Spleen (tissue), 11 donors: ENCODE data around the gene COL4A2. TPM values are rescaled to one million over a fixed set of nuclear protein-coding genes. Genes with fewer than 3 reads are reported as not detected.
"Not testable (repeated sequence)": the region's sequence is repeated elsewhere in the genome, so short reads cannot be mapped to it uniquely, and the experiment has no call there.

Experiments
- DNase-seq: peaks from one replicate; pipeline ENCODE4 v3.0.0-alpha.2; 2020
- H3K27ac ChIP-seq, 8 donors: fragments of 200-600 bp; sonication (generic) in 7 of 8; 1 replicate in 4 of 8; 2 replicates in 4 of 8; pipeline versions ENCODE4 v1.5.0 to v1.8.0; 2016 to 2021; ENCODE audit warnings: inconsistent platforms in 4 of 8, mild to moderate bottlenecking in 4 of 8, moderate library complexity in 1 of 8
- H3K27me3 ChIP-seq, 7 donors: fragments of 200-600 bp; sonication (generic) in 6 of 7; replicated peaks in 1 of 7; 1 replicate in 4 of 7; 2 replicates in 3 of 7; pipeline versions ENCODE4 v1.5.0 to v1.8.0; 2016 to 2021; ENCODE audit warnings: inconsistent platforms in 3 of 7, mild to moderate bottlenecking in 1 of 7
- H3K36me3 ChIP-seq, 6 donors: fragments of 200-600 bp; sonication (generic) in 5 of 6; 1 replicate in 4 of 6; 2 replicates in 2 of 6; pipeline versions ENCODE4 v1.5.0 to v1.8.0; 2016 to 2021; ENCODE audit warnings: inconsistent platforms in 2 of 6
- H3K4me1 ChIP-seq, 6 donors: fragments of 200-600 bp; sonication (generic) in 5 of 6; 1 replicate in 3 of 6; 2 replicates in 3 of 6; pipeline versions ENCODE4 v1.5.0 to v1.8.0; 2016 to 2021; ENCODE audit warnings: inconsistent platforms in 3 of 6
- H3K4me3 ChIP-seq, 8 donors: fragments of 200-600 bp; sonication (generic) in 7 of 8; 1 replicate in 4 of 8; 2 replicates in 4 of 8; pipeline versions ENCODE4 v1.5.0 to v1.8.0; 2016 to 2021; ENCODE audit warnings: inconsistent platforms in 4 of 8, mild to moderate bottlenecking in 4 of 8, moderate library complexity in 2 of 8
- H3K9me3 ChIP-seq, 8 donors: fragments of 200-600 bp; sonication (generic) in 7 of 8; 1 replicate in 4 of 8; 2 replicates in 4 of 8; pipeline versions ENCODE4 v1.5.0 to v1.8.0; 2016 to 2021; ENCODE audit warnings: inconsistent platforms in 4 of 8
- CTCF ChIP-seq, 11 experiments: fragments of 200-600 bp in 7 of 11; fragments of 450-650 bp in 4 of 11; sonication (generic) in 4 of 11; IDR thresholded peaks in 8 of 11; conservative IDR thresholded peaks in 3 of 11; 1 replicate in 7 of 11; 2 replicates in 4 of 11; pipeline versions ENCODE4 v1.4.0 to v1.8.0; 2016 to 2021; ENCODE audit warnings: antibody characterized with exemption in 11 of 11, inconsistent platforms in 4 of 11, mild to moderate bottlenecking in 1 of 11
- POLR2A ChIP-seq, 3 donors: fragments of 450-650 bp; IDR thresholded peaks; one replicate each; pipeline ENCODE4 v1.5.1; 2017; ENCODE audit warnings: antibody characterized with exemption in 3 of 3, mild to moderate bottlenecking in 1 of 3
- POLR2AphosphoS5 ChIP-seq, 3 donors: sonication (generic); formaldehyde crosslinking; IDR thresholded peaks; one replicate each; pipeline ENCODE4 v1.5.1; 2017; ENCODE audit warnings: antibody characterized with exemption in 3 of 3
- WGBS, 5 donors: extraction: QIAGEN DNeasy Blood & Tissue Kit in 3 of 5; methylation state at CpG; one replicate each; pipeline versions ENCODE4 v1.1.5 to v1.1.7; 2013 to 2018; 5-methylcytosine and 5-hydroxymethylcytosine counted together
- intact Hi-C: fragments of 100-400 bp; cut with DNase I; formaldehyde crosslinking; loops from one replicate; pipeline ENCODE4 v1.15.0; 2023; ENCODE audit warnings: low total_unique reads
- polyA plus RNA-seq, 3 donors: library from polyadenylated mRNA; stranded (reverse); fragments of 200-250 nt; gene quantifications; one replicate each; pipeline ENCODE4 v1.2.1, GENCODE V29; 2013
- total RNA-seq, 7 donors: library from RNA; depleted of rRNA in 3 of 7; stranded (reverse); fragments of >200 nt in 3 of 7; fragmentation: NEBNext Ultra II Directional in 4 of 7; extraction: Animal tissue kit (Norgen Biotek cat#: 25700) in 4 of 7; gene quantifications; one replicate each; pipeline versions ENCODE4 v1.1.0 to v1.2.1, GENCODE V29; 2016 to 2021
- donor health status: healthy with polysubstance abuse.
- donor health status: DM: no; HTN: no; CAD: no; lungs with moderate emphysema.
- donor health status: DM: no; HTN: no; CAD: no.
- donor health status: Bipolar disorder and iron deficiency.
- donor health status: healthy.
- donor health status: DM: no; HTN: no; CAD: no.
- donor health status: DM: yes; HTN: yes; CAD: no.

The COL4A2 gene
- total and polyA plus RNA-seq, 10 donors: 52.6 to 712 (median 337) TPM

- no peaks in the 10 kb centered on the region for H3K27me3 ChIP-seq
- intact Hi-C loops: no loop called here
- no peak for DNase-seq
- H3K9me3 ChIP-seq: no peaks in the 10 kb centered on the region
- TF ChIP-seq CTCF (IDR thresholded peaks at IDR 0.05 in 8 of 11, conservative IDR thresholded peaks at IDR 0.05 in 3 of 11) (no peak), POLR2AphosphoS5 (IDR thresholded peaks at IDR 0.05) (peak in 1 of 3 donors; percentile 6)
- H3K36me3 ChIP-seq: peaks cover 0 to 89% (median 23%) of the 10 kb centered on the region in 6 donors
- no peaks in the 10 kb centered on the region for H3K4me1 ChIP-seq
- H3K4me3 ChIP-seq: no peak overlapping the region
- H3K27ac ChIP-seq: no peak overlapping the region
- WGBS, 5 donors: 87 to 90% (median 90%) methylated on average over 16 to 18 of the region's 18 CpGs
These were observed 177.4 kb downstream of the COL4A2 start for GRCh38 chr13:110484290-110485048.

DNA sequence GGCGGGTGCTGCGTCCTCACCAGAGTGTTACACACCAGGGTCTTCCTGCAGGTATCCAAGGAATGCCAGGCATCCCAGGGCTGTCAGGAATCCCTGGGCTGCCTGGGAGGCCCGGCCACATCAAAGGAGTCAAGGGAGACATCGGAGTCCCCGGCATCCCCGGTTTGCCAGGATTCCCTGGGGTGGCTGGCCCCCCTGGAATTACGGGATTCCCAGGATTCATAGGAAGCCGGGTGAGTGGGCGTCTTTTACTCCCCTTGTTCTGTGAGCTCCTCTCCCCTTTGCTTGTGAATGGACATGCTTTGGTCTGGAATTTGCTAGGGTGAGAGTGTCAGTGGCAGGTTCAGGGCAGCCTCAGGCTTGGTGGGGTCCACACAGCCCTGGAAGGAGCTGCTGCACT lies 178.5 kb downstream of the COL4A2 start:
- no peak for DNase-seq

GRCh38 chr13:110486061-110486715 lies 179.1 kb downstream of the COL4A2 start:
- intact Hi-C loops: no loop called here
- TF ChIP-seq CTCF (IDR thresholded peaks at IDR 0.05 in 8 of 11, conservative IDR thresholded peaks at IDR 0.05 in 3 of 11) (no peak), POLR2A (IDR thresholded peaks at IDR 0.05) (no peak), POLR2AphosphoS5 (IDR thresholded peaks at IDR 0.05) (no peak)
- Histone ChIP-seq H3K9me3 (no peaks in the 10 kb centered on the region), H3K4me1 (no peaks in the 10 kb centered on the region), H3K4me3 (no peak overlapping the region), H3K27me3 (no peaks in the 10 kb centered on the region), H3K36me3 (peaks cover 0 to 93% (median 26%) of the 10 kb centered on the region in 6 donors), H3K27ac (no peak overlapping the region)
- no peak for DNase-seq
- WGBS, 5 donors: 84 to 92% (median 92%) methylated on average over 15 of the region's 15 CpGs

More for the DNA sequence above, 178.5 kb downstream of the COL4A2 start:
- Histone ChIP-seq H3K4me1 (no peaks in the 10 kb centered on the region), H3K9me3 (no peaks in the 10 kb centered on the region), H3K27ac (no peak overlapping the region), H3K36me3 (peaks cover 0 to 89% (median 23%) of the 10 kb centered on the region in 6 donors), H3K27me3 (no peaks in the 10 kb centered on the region), H3K4me3 (no peak overlapping the region)
- intact Hi-C loops: no loop called here
- 69 to 82% (median 78%) methylated on average over 9 of the region's 9 CpGs for WGBS, 5 donors
- no peak for TF ChIP-seq POLR2A (IDR thresholded peaks at IDR 0.05)
- no peak for TF ChIP-seq POLR2AphosphoS5 (IDR thresholded peaks at IDR 0.05)
- no peak for TF ChIP-seq CTCF (IDR thresholded peaks at IDR 0.05 in 8 of 11, conservative IDR thresholded peaks at IDR 0.05 in 3 of 11)

GRCh38 chr13:110486880-110487279 lies 179.8 kb downstream of the COL4A2 start:
- WGBS, 5 donors: 74 to 94% (median 80%) methylated on average over 3 of the region's 3 CpGs
- H3K9me3 ChIP-seq, H3K27me3 ChIP-seq, H3K27ac ChIP-seq, DNase-seq, H3K4me3 ChIP-seq, intact Hi-C loops, H3K4me1 ChIP-seq: not testable (repeated sequence)
- H3K36me3 ChIP-seq: peaks cover 0 to 97% (median 30%) of the 10 kb centered on the region in 6 donors
